Transverse colon (tissue), 4 donors: Measurements from ENCODE around the gene PPP1R10. TPM values are rescaled to one million over a fixed set of nuclear protein-coding genes. Genes with fewer than 3 reads are reported as not detected.

Experiments used
- DNase-seq: peaks from one replicate; pipeline ENCODE4 v3.0.0-alpha.2; 2019
- H3K27ac ChIP-seq, 4 donors: fragments of 200-600 bp; sonication (generic); 2 replicates each; pipeline ENCODE4 v1.5.1; 2016 to 2018; ENCODE audit warnings: inconsistent platforms in 4 of 4
- H3K27me3 ChIP-seq: fragments of 200-600 bp; sonication (generic); 2 replicates; pipeline ENCODE4 v1.5.1; 2017; ENCODE audit warnings: inconsistent platforms
- H3K36me3 ChIP-seq, 4 donors: fragments of 200-600 bp; sonication (generic); 2 replicates each; pipeline ENCODE4 v1.5.1; 2017 to 2019; ENCODE audit warnings: inconsistent platforms in 4 of 4
- H3K4me1 ChIP-seq, 4 donors: fragments of 200-600 bp; sonication (generic); 2 replicates each; pipeline ENCODE4 v1.5.1; 2017 to 2020; ENCODE audit warnings: inconsistent platforms in 4 of 4
- H3K4me3 ChIP-seq, 4 donors: fragments of 200-600 bp; sonication (generic); 1 replicate in 1 of 4; 2 replicates in 3 of 4; pipeline versions ENCODE4 v1.5.1 to v1.6.1; 2017 to 2019; ENCODE audit warnings: inconsistent platforms in 4 of 4
- H3K9me3 ChIP-seq, 2 donors: fragments of 200-600 bp; sonication (generic); 2 replicates each; pipeline ENCODE4 v1.5.1; 2017 to 2019; ENCODE audit warnings: inconsistent platforms in 2 of 2
- CTCF ChIP-seq, 5 experiments: fragments of 200-600 bp in 3 of 5; fragments of 450-650 bp in 2 of 5; sonication (generic) in 3 of 5; IDR thresholded peaks; 1 replicate in 2 of 5; 2 replicates in 3 of 5; pipeline ENCODE4 v1.5.1; 2016 to 2017; ENCODE audit warnings: antibody characterized with exemption in 5 of 5, inconsistent platforms in 3 of 5, mild to moderate bottlenecking in 2 of 5, moderate library complexity in 1 of 5
- EP300 ChIP-seq: sonication (generic); formaldehyde crosslinking; IDR thresholded peaks from one replicate; pipeline ENCODE4 v1.6.1; 2017; ENCODE audit warnings: antibody characterized with exemption, low read depth
- POLR2A ChIP-seq: fragments of 450-650 bp; IDR thresholded peaks from one replicate; pipeline ENCODE4 v1.6.1; 2016; ENCODE audit warnings: antibody characterized with exemption, mild to moderate bottlenecking, moderate library complexity
- POLR2AphosphoS5 ChIP-seq, 3 donors: sonication (generic); formaldehyde crosslinking; IDR thresholded peaks; one replicate each; pipeline ENCODE4 v1.6.1; 2016; ENCODE audit warnings: antibody characterized with exemption in 3 of 3
- WGBS, 2 donors: methylation state at CpG; one replicate each; pipeline ENCODE4 v1.1.5; 2018; ENCODE audit warnings: low coverage in 1 of 2; 5-methylcytosine and 5-hydroxymethylcytosine counted together
- in situ Hi-C, 4 donors: fragments of 200-750 bp; cut with MboI; loops; one replicate each; pipeline versions ENCODE4 v1.15.0 to v1.15.1; 2017; ENCODE audit warnings: low sequenced_read_pairs in 3 of 4, low pct_ligation_motif_present in 1 of 4, low pct_unique_long_range_greater_than_20kb in 1 of 4
- intact Hi-C: fragments of 100-400 bp; cut with DNase I; formaldehyde crosslinking; loops from one replicate; pipeline ENCODE4 v1.15.1; 2023; ENCODE audit warnings: low total_unique reads
- small RNA-seq, 4 donors: library from RNA; depleted of rRNA; stranded (forward); fragments of <200 nt; gene quantifications; one replicate each; pipeline ENCODE3, GENCODE V24; 2016
- total RNA-seq, 4 donors: library from RNA; depleted of rRNA; stranded (reverse); fragments of >200 nt; gene quantifications; one replicate each; pipeline ENCODE4 v1.1.0, GENCODE V29; 2016

Gene PPP1R10
- total RNA-seq, 4 donors from 2014 or later, result 35.5 to 62.5 (median 53.8) TPM

DNA sequence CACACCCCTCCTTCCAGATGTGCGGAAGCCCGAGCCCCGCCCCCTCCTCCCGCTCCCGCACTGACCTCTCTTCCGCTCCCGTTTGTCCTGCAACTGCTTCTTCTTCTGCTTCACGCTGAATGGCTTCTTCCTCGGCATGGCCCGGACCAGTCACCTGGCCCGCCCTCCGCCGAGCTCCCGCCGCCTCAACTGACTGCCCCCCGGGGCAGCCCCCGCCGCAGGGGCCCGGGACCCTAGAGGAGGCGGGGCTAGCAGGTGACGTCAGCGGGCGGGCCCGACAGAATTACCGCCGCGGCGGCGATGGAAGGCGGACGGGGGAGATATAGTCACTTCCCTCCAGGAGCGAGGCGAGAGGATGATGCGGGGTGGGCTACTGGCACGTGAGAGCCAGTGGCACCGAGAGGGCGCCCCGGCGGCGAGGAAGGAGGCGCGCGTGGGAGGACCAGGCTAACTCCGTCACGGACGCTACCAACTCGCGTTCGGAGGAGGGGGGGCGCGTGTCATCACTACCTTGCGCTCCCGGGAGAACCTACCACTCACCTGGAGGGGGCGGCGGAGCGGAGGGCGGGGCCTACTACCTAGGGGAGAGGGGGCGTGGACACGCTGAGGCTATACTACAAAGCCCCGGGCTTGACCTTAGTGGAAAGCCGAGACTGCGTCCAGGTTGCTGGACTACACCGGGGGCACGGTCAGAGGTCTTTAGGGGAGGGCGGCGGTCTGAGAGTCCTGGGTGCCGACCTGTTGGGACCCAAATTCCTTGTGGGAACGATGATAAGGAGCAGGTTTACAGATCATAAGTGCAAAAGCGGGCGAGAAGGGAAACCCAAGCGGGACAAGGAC lies 60.8 kb downstream of the PPP1R10 start, which contains the start of gene GNL1:
Gene GNL1, minus strand, starts transcription at position 424 of the 840 bp plus-strand sequence. Its CDS starts 286 bp downstream, at position 138.
- peak; percentile 27 to 79 (median 73) for TF ChIP-seq POLR2AphosphoS5 (IDR thresholded peaks at IDR 0.05)
- TF ChIP-seq POLR2A, result peak; percentile 63
- TF ChIP-seq EP300, result no peak
- peak in 2 of 5 experiments; percentile 30 to 41 for TF ChIP-seq CTCF (IDR thresholded peaks at IDR 0.05)
- WGBS, 2 donors, result 2% methylated on average over 31 of the region's 71 CpGs; no CpG with 5 or more reads in 1 of the 2 donors
- Histone ChIP-seq H3K9me3 (no peaks in the 10 kb centered on the region), H3K36me3 (peaks cover 0 to 19% (median 0%) of the 10 kb centered on the region in 4 donors), H3K4me3 (peak within 1 kb of the TSS; percentile 74 to 91 (median 84)), H3K27me3 (no peaks in the 10 kb centered on the region), H3K4me1 (peaks cover 9 to 22% (median 18%) of the 10 kb centered on the region in 4 donors), H3K27ac (peak within 1 kb of the TSS; percentile 96 to 99 (median 98))
- in situ Hi-C loops, result no loop called here
- peak; percentile 99 for DNase-seq
- intact Hi-C loops, result no loop called here

- H3K9me3 ChIP-seq, result no peaks in the 10 kb centered on the region
- no peak for DNase-seq
- H3K4me1 ChIP-seq, result peaks cover 9 to 22% (median 18%) of the 10 kb centered on the region in 4 donors
- H3K4me3 ChIP-seq, result peak overlapping the region; percentile 74 to 91 (median 84)
- intact Hi-C loops, result no loop called here
- no peaks in the 10 kb centered on the region for H3K27me3 ChIP-seq
- peak overlapping the region; percentile 96 to 99 (median 98) for H3K27ac ChIP-seq
- whole genome bisulfite sequencing, 2 donors, result 1% methylated on average over 11 of the region's 15 CpGs; no CpG with 5 or more reads in 1 of the 2 donors
- H3K36me3 ChIP-seq, result peaks cover 0 to 19% (median 0%) of the 10 kb centered on the region in 4 donors
- TF ChIP-seq EP300 (no peak), CTCF (IDR thresholded peaks at IDR 0.05) (no peak), POLR2AphosphoS5 (IDR thresholded peaks at IDR 0.05) (no peak), POLR2A (no peak)
- in situ Hi-C loops, result no loop called here
These were observed 61.3 kb downstream of the PPP1R10 start for GRCh38 chr6:30555816-30556065.

DNA sequence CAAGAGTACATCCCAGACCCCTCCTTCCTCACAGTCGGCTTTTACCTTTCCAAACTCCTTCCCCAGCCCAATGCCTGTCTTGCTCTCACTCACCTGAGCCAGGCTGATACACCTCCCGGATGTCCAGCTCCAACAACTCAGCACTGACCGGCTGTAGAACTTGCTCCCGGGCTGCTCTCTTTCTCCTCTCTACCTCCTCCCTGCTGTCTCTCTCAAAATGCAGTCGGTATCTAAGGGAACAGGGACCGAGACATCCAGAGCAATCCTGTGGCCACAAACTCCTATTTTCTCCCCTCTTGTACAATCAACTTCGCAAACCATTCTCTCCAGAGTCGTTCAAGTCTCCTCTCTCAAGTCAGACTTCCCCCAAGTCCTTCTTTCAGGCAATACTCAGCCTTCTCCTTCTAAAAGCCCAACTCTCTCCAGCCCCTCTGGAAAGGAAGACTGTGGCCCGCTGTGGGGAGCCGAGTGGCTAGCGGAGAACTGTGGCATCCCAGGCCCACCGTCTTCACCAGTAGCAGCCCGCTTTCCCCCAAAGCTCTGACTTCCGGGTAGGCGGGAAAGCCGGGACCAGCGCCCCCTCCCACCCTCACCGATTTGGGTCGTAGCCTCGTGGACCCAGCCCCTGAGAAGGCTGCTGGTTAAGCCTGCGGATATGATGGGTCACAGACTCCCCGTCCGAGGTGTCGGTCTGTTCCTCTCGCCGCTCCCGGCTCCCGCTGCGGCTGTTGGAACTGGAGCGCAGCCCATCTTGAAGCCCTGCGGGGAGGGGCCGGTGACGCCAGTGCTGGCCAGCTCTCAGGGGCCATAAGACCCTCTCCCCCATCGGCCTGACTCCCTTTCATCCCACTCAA lies 61.9 kb downstream of the PPP1R10 start:
- intact Hi-C loops (no loop called here), in situ Hi-C loops (no loop called here)
- Histone ChIP-seq H3K27ac (peak overlapping the region; percentile 96 to 99 (median 98)), H3K4me1 (peaks cover 9 to 22% (median 18%) of the 10 kb centered on the region in 4 donors), H3K27me3 (no peaks in the 10 kb centered on the region), H3K4me3 (peak overlapping the region; percentile 74 to 91 (median 84)), H3K9me3 (no peaks in the 10 kb centered on the region), H3K36me3 (peaks cover 0 to 19% (median 0%) of the 10 kb centered on the region in 4 donors)
- DNase-seq, result peak; percentile 55
- WGBS, 2 donors, result 14 to 83% methylated on average over 1 to 34 of the region's 34 CpGs
- no peak for TF ChIP-seq POLR2A
- no peak for TF ChIP-seq POLR2AphosphoS5 (IDR thresholded peaks at IDR 0.05)

GRCh38 chr6:30554404-30554803 lies 62.6 kb downstream of the PPP1R10 start:
- Histone ChIP-seq H3K4me3 (peak overlapping the region in 1 of 4 donors; percentile 91), H3K27ac (peak overlapping the region in 2 of 4 donors; percentile 96 to 99)
- no peak for TF ChIP-seq POLR2AphosphoS5 (IDR thresholded peaks at IDR 0.05)
- no peak for TF ChIP-seq CTCF (IDR thresholded peaks at IDR 0.05)

More at GRCh38 chr6:30554404-30554803, 62.6 kb downstream of the PPP1R10 start:
- 92 to 93% methylated on average over 2 to 4 of the region's 4 CpGs for WGBS, 2 donors
- peaks cover 0 to 19% (median 0%) of the 10 kb centered on the region in 4 donors for H3K36me3 ChIP-seq
- H3K27me3 ChIP-seq, result no peaks in the 10 kb centered on the region
- H3K4me1 ChIP-seq, result peaks cover 9 to 22% (median 18%) of the 10 kb centered on the region in 4 donors
- no peaks in the 10 kb centered on the region for H3K9me3 ChIP-seq
- intact Hi-C loops (no loop called here), in situ Hi-C loops (no loop called here)
- no peak for DNase-seq

Small RNA genes lying within 50 kb of the gene (small RNA-seq; reads per million reads assigned to genes)
- 2.3 to 9.4 (median 4.4) reads per million in 4 donors for gene MIR877

Other genes with a start within 250 kb of the PPP1R10 start
- 100 to 1,000 TPM; 248 to 610 (median 493) TPM for gene HLA-E, start 127.7 kb downstream of the PPP1R10 start, total RNA-seq
- gene GNL1, start 60.8 kb downstream of the PPP1R10 start, total RNA-seq, result 10 to 100 TPM; 13.5 to 34.1 (median 20.7) TPM
- 10 to 100 TPM in 1 of 4 donors, 1 to 10 TPM in 3; 2.2 to 10.1 (median 5.0) TPM for gene PRR3, start 59.9 kb downstream of the PPP1R10 start, total RNA-seq
- gene ABCF1, start 45.8 kb downstream of the PPP1R10 start, total RNA-seq, result 10 to 100 TPM; 33.0 to 52.0 (median 40.1) TPM
- gene MRPS18B, start 597 bp upstream of the PPP1R10 start, total RNA-seq, result 10 to 100 TPM in 3 of 4 donors, 1 to 10 TPM in 1; 6.0 to 61.9 (median 39.4) TPM
- 100 to 1,000 TPM in 1 of 4 donors, 10 to 100 TPM in 3; 10.6 to 174 (median 22.2) TPM for gene ATAT1, start 9.6 kb upstream of the PPP1R10 start, total RNA-seq
- gene C6orf136, start 29.9 kb upstream of the PPP1R10 start, total RNA-seq, result 100 to 1,000 TPM in 1 of 4 donors, 10 to 100 TPM in 3; 49.1 to 301 (median 63.5) TPM
- gene DHX16, start 55.8 kb upstream of the PPP1R10 start, total RNA-seq, result 100 to 1,000 TPM in 1 of 4 donors, 10 to 100 TPM in 3; 37.8 to 144 (median 41.3) TPM
- gene PPP1R18, start 69.4 kb upstream of the PPP1R10 start, total RNA-seq, result 10 to 100 TPM; 11.5 to 46.0 (median 14.9) TPM
- 10 to 100 TPM in 1 of 4 donors, 1 to 10 TPM in 2, not detected in 1; 2.7 to 13.8 (median 2.7) TPM for gene NRM, start 73.7 kb upstream of the PPP1R10 start, total RNA-seq
- 10 to 100 TPM in 2 of 4 donors, 1 to 10 TPM in 2; 3.1 to 13.5 (median 9.7) TPM for gene MDC1, start 100.0 kb upstream of the PPP1R10 start, total RNA-seq
- gene TUBB, start 103.1 kb upstream of the PPP1R10 start, total RNA-seq, result 100 to 1,000 TPM in 3 of 4 donors, 10 to 100 TPM in 1; 77.1 to 128 (median 106) TPM
- 100 to 1,000 TPM; 123 to 146 (median 139) TPM for gene FLOT1, start 125.4 kb upstream of the PPP1R10 start, total RNA-seq
- 100 to 1,000 TPM in 1 of 4 donors, 10 to 100 TPM in 3; 21.1 to 100 (median 84.6) TPM for gene IER3, start 127.3 kb upstream of the PPP1R10 start, total RNA-seq